ENCODE results near the gene STK38.

GRCh38 chr6:36495086-36495485, 52.2 kb downstream of the STK38 start:
- TF ChIP-seq RARB (CRISPR knock-in tag; IDR thresholded peaks at IDR 0.05) (no peak), PHF8 (IDR thresholded peaks at IDR 0.05; ENCODE audit: borderline replicate concordance, low read depth) (no peak), BHLHE40 (IDR thresholded peaks at IDR 0.05; ENCODE audit: low read depth, low read length) (no peak), EP300 (IDR thresholded peaks at IDR 0.05) (no peak), ELK1 (IDR thresholded peaks at IDR 0.05; ENCODE audit: low read depth, low read length) (no peak), RCOR1 (IDR thresholded peaks at IDR 0.05; ENCODE audit: low read depth, low read length) (no peak), ZFP36 (IDR thresholded peaks at IDR 0.05; ENCODE audit: borderline replicate concordance, partially characterized antibody) (no peak), POLR2A (IDR thresholded peaks at IDR 0.05; ENCODE audit: low read length) (no peak)
- TF ChIP-seq, protein P1, sequence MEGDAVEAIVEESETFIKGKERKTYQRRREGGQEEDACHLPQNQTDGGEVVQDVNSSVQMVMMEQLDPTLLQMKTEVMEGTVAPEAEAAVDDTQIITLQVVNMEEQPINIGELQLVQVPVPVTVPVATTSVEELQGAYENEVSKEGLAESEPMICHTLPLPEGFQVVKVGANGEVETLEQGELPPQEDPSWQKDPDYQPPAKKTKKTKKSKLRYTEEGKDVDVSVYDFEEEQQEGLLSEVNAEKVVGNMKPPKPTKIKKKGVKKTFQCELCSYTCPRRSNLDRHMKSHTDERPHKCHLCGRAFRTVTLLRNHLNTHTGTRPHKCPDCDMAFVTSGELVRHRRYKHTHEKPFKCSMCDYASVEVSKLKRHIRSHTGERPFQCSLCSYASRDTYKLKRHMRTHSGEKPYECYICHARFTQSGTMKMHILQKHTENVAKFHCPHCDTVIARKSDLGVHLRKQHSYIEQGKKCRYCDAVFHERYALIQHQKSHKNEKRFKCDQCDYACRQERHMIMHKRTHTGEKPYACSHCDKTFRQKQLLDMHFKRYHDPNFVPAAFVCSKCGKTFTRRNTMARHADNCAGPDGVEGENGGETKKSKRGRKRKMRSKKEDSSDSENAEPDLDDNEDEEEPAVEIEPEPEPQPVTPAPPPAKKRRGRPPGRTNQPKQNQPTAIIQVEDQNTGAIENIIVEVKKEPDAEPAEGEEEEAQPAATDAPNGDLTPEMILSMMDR (IDR thresholded peaks at IDR 0.05): no peak

Measured in A549 (cell line).